Cardiac septum (tissue), 1 donor: ENCODE measurements around the gene TMEM14A. TPM values are rescaled to one million over a fixed set of nuclear protein-coding genes. Genes with fewer than 3 reads are reported as not detected.
"Not testable (repeated sequence)": the region's sequence is repeated elsewhere in the genome, so short reads cannot be mapped to it uniquely, and the experiment has no call there.

ENCODE experiments used
- DNase-seq: peaks from one replicate; pipeline ENCODE4 v3.0.0-alpha.2; 2020; ENCODE audit warnings: low spot score
- intact Hi-C: fragments of 100-400 bp; cut with DNase I; formaldehyde crosslinking; loops from one replicate; pipeline ENCODE4 v1.14.0; 2022
- total RNA-seq: library from RNA; stranded (reverse); fragmentation: NEBNext Ultra II Directional; extraction: Animal tissue kit (Norgen Biotek cat#: 25700); gene quantifications from one replicate; pipeline ENCODE4 v1.2.1, GENCODE V29; 2021
- donor health status: DM: no; HTN: no; CAD: no.

The TMEM14A gene
- total RNA-seq, 1 donor from 2014 or later: 8.3 TPM

DNA sequence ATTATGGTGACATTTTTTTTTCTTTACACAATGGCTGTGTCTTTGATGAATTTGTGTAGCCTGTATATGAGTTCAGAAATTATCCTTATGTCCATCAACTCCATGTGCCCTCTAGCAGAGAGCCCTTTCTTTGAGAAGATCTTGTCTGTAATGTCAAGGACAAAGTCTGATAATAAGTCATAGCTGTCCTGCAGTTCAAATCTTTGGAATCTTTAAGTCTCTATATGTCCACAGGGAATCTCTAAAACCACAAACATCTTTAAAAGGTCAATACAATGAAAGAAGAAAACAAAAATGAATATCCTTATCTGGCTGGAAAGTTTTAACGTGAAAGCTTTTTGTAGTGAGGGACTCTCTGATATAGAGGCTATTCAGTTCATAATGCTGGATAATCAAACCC, 16.9 kb upstream of the TMEM14A start:
- intact Hi-C loops: loop anchor here (5.0 kb wide), 1 partner anchor 57 kb away; no protein-coding TSS in a partner anchor
- DNase-seq: no peak

- DNase-seq: no peak
- intact Hi-C loops: loop anchor here (5.0 kb wide), 1 partner anchor 57 kb away; no protein-coding TSS in a partner anchor
Measured at GRCh38 chr6:52654592-52654991, 16.3 kb upstream of the TMEM14A start.

DNA sequence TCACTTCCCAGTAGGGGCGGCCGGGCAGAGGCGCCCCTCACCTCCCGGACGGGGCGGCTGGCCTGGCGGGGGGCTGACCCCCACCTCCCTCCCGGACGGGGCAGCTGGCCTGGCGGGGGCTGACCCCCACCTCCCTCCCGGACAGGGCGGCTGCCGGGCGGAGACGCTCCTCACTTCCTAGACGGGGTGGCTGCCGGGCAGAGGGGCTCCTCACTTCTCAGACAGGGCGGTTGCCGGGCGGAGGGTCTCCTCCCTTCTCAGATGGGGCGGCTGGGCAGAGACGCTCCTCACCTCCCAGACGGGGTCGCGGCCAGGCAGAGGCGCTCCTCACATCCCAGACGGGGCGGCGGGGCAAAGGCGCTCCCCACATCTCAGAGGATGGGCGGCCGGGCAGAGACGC, 15.0 kb upstream of the TMEM14A start:
- intact Hi-C loops, DNase-seq: not testable (repeated sequence)

DNA sequence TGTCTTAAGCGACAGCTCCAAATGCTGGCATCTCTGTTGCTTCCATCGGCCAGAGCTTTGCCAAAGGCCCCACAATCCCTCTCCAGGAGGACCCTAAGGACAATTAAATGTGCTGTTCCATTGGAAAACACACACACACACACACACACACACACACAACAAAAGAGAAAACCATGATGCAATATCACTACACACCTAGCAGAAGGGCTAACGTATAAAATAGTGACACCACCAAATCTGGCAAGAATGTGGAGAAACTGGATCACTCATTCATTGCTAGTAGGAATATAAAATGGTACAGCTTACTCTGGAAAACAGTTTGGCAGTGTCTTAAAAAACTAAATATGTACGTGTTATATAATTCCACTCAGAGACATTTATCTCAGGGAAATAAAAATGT, 13.0 kb upstream of the TMEM14A start:
- DNase-seq: no peak
- intact Hi-C loops: no loop called here

GRCh38 chr6:52661551-52661950, 9.4 kb upstream of the TMEM14A start:
- no peak for DNase-seq
- intact Hi-C loops: loop anchor here (5.0 kb wide), 2 partner anchors 139 to 159 kb away; no protein-coding TSS in a partner anchor

DNA sequence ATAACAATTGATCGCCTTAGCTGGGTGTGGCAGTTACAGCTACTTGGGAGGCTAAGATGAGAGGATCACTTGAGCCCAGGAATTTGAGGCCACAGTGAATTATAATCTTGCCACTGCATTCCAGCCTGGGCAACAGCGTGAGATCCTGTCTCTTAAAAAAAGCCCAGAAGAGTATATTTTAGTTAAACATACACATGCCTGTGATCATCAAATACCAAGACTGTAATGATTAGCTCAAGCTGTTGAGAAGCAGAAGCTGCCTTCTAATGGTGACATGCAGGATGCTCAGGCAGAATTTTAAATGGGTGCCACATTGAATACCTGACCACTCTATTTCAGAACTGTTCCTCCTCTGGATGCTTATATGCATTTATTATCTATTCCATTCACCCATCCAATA, 8.9 kb upstream of the TMEM14A start:
- intact Hi-C loops: loop anchor here (5.0 kb wide), 2 partner anchors 140 to 160 kb away; no protein-coding TSS in a partner anchor
- no peak for DNase-seq

GRCh38 chr6:52663120-52663935, 7.6 kb upstream of the TMEM14A start:
- DNase-seq: no peak
- intact Hi-C loops: loop anchor here (1.0 to 5.0 kb wide), 3 partner anchors 141 to 247 kb away; no protein-coding TSS in a partner anchor

- no peak for DNase-seq
- intact Hi-C loops: loop anchor here (1.0 to 5.0 kb wide), 3 partner anchors 142 to 248 kb away; no protein-coding TSS in a partner anchor
Measured at GRCh38 chr6:52663936-52664185, 7.1 kb upstream of the TMEM14A start.

DNA sequence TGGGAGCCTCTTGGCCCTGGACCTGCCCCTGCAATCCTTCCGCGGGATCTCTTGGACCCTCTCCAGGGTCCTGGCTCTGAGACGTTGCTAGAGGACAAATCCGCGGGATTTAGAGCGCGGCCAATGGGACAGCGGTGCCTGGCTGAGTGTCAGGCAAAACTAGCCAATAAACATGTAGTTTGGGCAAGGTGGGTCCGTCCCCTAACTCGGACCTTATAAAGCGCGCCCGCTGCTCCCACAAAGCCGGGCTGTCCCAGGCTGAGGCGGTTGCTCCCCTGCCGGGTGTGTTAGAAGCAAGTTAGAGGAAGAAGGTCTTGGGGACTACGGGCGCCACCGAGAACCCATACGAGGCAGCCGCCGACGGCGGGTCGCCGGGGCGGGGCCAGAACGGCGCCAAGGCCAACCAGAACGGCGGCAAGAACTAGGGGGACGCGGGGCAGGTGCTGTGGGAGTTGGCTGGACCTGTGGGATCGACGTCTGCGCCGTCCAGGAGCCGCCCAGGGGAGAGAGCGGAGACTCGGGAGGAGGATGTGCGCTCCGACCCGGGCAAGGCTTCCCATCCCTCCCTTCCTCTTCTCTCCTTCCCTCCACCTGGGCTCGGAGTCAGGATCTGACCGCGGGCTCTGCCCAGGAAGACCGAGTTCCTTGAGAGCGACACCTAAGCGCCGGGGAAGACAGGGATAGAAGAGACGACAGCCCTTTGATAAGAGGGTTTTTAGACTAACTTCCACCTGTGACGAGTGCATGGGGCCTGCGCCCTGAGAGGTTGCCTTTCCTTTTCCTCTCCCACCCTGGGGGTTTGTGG, 6.5 kb upstream of the TMEM14A start:
- peak; percentile 94 for DNase-seq
- intact Hi-C loops: loop anchor here (5.0 kb wide), 2 partner anchors 142 to 162 kb away; no protein-coding TSS in a partner anchor

DNA sequence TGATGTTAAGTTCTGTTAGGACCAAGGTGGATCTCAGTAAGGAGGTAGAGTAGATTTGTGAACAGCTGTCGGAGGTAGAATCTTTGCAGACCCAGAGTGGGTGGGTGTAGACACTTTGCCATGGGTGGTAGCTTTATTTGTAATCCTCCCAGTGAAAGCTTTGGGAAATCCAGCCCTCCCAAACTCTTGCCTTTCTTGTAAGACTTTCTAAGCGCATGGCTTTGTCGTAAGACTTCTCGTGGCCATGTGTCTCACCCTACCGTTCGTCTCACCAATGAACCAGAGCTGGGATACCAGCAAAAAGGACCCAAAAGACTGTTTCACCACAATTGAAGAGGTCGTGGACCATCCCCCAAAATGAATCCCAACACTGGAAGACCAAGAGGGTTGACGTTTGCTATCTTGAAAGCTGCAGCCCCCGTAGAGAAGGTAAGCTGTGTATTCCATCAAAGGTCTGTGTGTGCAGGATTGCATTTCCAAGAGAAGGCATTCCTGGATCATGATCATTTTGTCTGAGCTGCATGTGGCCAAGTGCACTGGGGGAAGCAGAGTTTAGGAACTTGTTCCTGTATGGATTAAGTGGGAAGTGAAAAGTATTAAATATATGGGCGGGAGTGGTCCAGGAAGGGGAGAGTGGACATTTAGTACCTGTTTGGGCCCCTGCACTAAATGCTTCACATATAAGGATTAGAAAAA, 5.8 kb upstream of the TMEM14A start:
- no peak for DNase-seq
- intact Hi-C loops: loop anchor here (5.0 kb wide), 2 partner anchors 143 to 163 kb away; no protein-coding TSS in a partner anchor

DNA sequence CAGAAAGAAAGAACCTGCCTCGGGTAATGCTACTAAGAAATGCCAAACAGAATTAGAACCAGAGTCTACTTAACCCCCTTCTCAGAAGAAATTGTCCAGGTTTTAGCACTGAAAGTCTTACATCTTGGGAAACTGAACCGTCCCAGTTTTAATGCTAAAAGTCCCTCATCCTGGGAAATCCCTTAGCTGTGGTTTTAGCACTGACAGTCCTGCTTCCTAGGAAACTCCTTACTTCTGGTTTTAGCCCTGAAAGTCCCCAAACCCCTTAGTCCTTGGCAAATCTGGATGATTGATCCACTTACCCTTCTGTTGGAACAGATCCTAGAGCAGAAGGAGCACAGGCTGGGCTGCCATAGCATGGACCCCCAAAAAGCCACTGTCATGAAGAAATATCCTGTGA, 4.8 kb upstream of the TMEM14A start:
- intact Hi-C loops: loop anchor here (2.0 kb wide), 1 partner anchor 381 kb away; the partner anchor contains the start of gene MCM3
- no peak for DNase-seq

DNA sequence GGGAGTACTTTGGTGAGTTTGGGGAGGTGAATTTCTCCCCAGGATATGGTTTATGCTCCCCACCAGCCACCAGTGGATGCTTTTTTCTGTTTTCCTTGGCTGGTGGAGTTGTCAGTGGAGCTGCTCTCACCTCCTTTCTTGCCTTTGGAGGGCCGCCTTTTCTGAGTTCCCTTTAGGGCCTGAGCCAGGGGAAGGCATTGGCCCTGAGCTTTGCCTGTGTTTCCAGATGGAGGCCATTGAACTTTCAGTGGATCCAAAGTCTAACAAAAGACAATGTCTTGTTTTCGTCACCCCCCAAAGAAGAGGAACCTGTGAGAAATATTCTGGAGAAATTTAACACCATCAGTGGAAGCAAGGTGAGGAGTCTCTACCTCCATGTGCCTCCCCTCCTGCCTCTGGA, 4.4 kb upstream of the TMEM14A start:
- DNase-seq: no peak
- intact Hi-C loops: loop anchor here (2.0 kb wide), 1 partner anchor 382 kb away; the partner anchor contains the start of gene MCM3

GRCh38 chr6:52667572-52667971, 3.3 kb upstream of the TMEM14A start:
- no peak for DNase-seq
- intact Hi-C loops: loop anchor here (2.0 kb wide), 1 partner anchor 383 kb away; the partner anchor contains the start of gene MCM3

GRCh38 chr6:52671676-52672075, 763 bp downstream of the TMEM14A start:
- intact Hi-C loops: no loop called here
- no peak for DNase-seq

GRCh38 chr6:52672412-52673025, 1.6 kb downstream of the TMEM14A start:
- no peak for DNase-seq
- intact Hi-C loops: no loop called here

DNA sequence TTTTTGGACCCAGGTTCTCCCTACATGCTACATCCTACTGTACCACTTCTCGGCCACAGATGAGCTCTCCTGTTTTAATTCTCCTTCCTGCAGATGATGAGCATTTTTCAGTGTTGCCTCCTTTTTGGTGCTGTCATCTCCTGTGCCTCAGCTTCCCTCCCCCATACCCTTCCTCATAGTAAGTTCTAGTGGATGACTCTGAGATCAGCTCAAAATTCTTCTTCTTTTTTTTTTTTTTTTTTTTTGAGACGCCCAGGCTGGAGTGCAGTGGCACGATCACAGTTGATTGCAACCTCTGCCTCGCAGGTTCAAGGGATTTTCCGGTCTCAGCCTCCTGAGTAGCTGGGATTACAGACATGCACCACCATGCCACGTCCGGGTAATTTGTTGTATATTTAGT, 3.8 kb downstream of the TMEM14A start:
- intact Hi-C loops: no loop called here
- DNase-seq: no peak

DNA sequence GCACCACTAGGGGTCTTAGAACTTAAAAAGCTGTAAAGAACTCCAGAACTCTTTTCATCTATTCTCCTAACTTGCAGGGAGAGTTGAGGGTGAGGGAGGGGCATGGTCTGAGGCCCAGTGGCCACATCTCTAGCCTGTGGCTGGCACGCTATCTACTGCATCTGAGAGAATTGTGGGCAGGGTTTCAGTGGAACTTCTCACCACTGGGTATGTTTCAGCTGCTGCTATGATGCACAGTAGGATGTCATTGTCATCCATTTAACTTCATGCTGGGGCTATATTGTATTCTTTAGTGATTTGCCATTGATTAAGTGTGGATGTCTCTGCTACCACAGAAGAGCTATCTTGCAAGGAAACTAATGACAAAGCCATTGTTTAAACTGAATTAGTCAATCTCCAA, 4.5 kb downstream of the TMEM14A start:
- no peak for DNase-seq
- intact Hi-C loops: no loop called here

DNA sequence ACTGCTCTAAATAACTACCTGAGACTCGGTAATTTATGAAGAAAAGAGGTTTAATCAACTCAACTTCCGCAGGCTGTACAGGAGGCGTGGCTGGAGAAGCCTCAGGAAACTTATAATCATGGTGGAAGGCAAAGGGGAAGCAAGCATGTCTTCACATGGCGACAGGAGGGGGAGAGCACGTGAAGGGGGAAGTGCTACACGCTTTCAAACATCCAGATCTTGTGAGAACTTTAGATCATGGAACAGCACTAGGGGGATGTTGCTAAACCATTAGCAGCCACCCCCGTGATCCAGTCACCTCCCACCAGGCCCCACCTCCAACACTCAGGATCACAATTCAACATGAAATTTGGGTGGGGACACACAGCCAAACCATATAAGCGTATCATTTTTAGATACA, 5.7 kb downstream of the TMEM14A start:
- DNase-seq, intact Hi-C loops: not testable (repeated sequence)

- intact Hi-C loops: no loop called here
- DNase-seq: no peak
Measured at GRCh38 chr6:52681416-52681815, 10.5 kb downstream of the TMEM14A start.
